MM.1S (cell line): Measurements from ENCODE around the gene ZDHHC7.

Experiments used
- DNase-seq: peaks from one replicate; pipeline ENCODE4 v3.0.0-alpha.2; 2015
- H2AFZ ChIP-seq: fragments of 300-600 bp; sonication (generic); 2 replicates; pipeline ENCODE4 v1.6.0; 2016; ENCODE audit warnings: antibody characterized with exemption, low read length
- H3F3A ChIP-seq: fragments of 300-600 bp; sonication (generic); 2 replicates; pipeline ENCODE4 v1.6.1; 2016; ENCODE audit warnings: mild to moderate bottlenecking, antibody characterized with exemption, low read length, moderate library complexity, mixed read lengths; ENCODE audit not compliant: insufficient read depth
- H3K27ac ChIP-seq: fragments of 300-600 bp; sonication (generic); 2 replicates; pipeline ENCODE4 v1.5.1; 2016; ENCODE audit warnings: mild to moderate bottlenecking, low read length
- H3K27me3 ChIP-seq: fragments of 300-600 bp; sonication (generic); replicated peaks from 2 replicates; pipeline ENCODE4 v1.6.0; 2016; ENCODE audit warnings: low read length; ENCODE audit not compliant: insufficient read depth
- H3K36me3 ChIP-seq: fragments of 300-600 bp; sonication (generic); replicated peaks from 2 replicates; pipeline ENCODE4 v1.6.1; 2016; ENCODE audit warnings: mild to moderate bottlenecking, low read length, mixed read lengths; ENCODE audit not compliant: insufficient read depth
- H3K4me1 ChIP-seq: fragments of 300-600 bp; sonication (generic); 2 replicates; pipeline ENCODE4 v1.6.1; 2016; ENCODE audit warnings: low read length, mixed read lengths
- H3K4me2 ChIP-seq: fragments of 300-600 bp; sonication (generic); 2 replicates; pipeline ENCODE4 v1.6.0; 2016; ENCODE audit warnings: low read depth, low read length
- H3K4me3 ChIP-seq: fragments of 300-600 bp; sonication (generic); 2 replicates; pipeline ENCODE4 v1.5.1; 2016; ENCODE audit warnings: low read length, mixed read lengths
- H3K79me2 ChIP-seq: fragments of 300-600 bp; sonication (generic); 2 replicates; pipeline ENCODE4 v1.6.1; 2016; ENCODE audit warnings: mixed run types, low read length, mixed read lengths
- H3K9ac ChIP-seq: fragments of 300-600 bp; sonication (generic); 2 replicates; pipeline ENCODE4 v1.6.1; 2016; ENCODE audit warnings: low read length, mixed read lengths
- H3K9me2 ChIP-seq: fragments of 300-600 bp; sonication (generic); replicated peaks from 2 replicates; pipeline ENCODE4 v1.6.1; 2016; ENCODE audit warnings: mild to moderate bottlenecking, low read length, mixed read lengths; ENCODE audit not compliant: insufficient read depth
- H3K9me3 ChIP-seq: fragments of 300-600 bp; sonication (generic); replicated peaks from 2 replicates; pipeline ENCODE4 v1.6.1; 2016; ENCODE audit warnings: mild to moderate bottlenecking, low read length, mixed read lengths; ENCODE audit not compliant: insufficient read depth
- H4K20me1 ChIP-seq: fragments of 300-600 bp; sonication (generic); 2 replicates; pipeline ENCODE4 v1.6.1; 2016; ENCODE audit warnings: mild to moderate bottlenecking, low read length, moderate library complexity, mixed read lengths; ENCODE audit not compliant: insufficient read depth
- CTCF ChIP-seq: fragments of 300-600 bp; sonication (generic); IDR thresholded peaks from 2 replicates; pipeline ENCODE4 v1.5.1; 2016; ENCODE audit warnings: antibody characterized with exemption, low read length, mixed read lengths
- EZH2 ChIP-seq: fragments of 300-600 bp; sonication (generic); optimal IDR thresholded peaks from 2 replicates; pipeline ENCODE3; 2017; ENCODE audit warnings: low read depth, mild to moderate bottlenecking, antibody characterized with exemption, low read length, mixed read lengths
- EZH2phosphoT487 ChIP-seq: fragments of 300-600 bp; sonication (generic); IDR thresholded peaks from 2 replicates; pipeline ENCODE4 v1.6.1; 2018; ENCODE audit warnings: antibody characterized with exemption, low read length

Gene ZDHHC7

GRCh38 chr16:84982434-84982833, 28.9 kb downstream of the ZDHHC7 start:
- H3K79me2 ChIP-seq = no peaks in the 10 kb centered on the region
- H3K9me3 ChIP-seq = no peaks in the 10 kb centered on the region
- no peaks in the 10 kb centered on the region for H3K27me3 ChIP-seq
- H4K20me1 ChIP-seq = no peaks in the 10 kb centered on the region
- no peak overlapping the region for H2AFZ ChIP-seq
- no peaks in the 10 kb centered on the region for H3K4me1 ChIP-seq
- H3F3A ChIP-seq = no peaks in the 10 kb centered on the region
- H3K9ac ChIP-seq = no peak overlapping the region
- TF ChIP-seq EZH2 = no peak
- TF ChIP-seq CTCF = no peak
- no peak for TF ChIP-seq EZH2phosphoT487
- H3K27ac ChIP-seq = no peak overlapping the region
- no peak overlapping the region for H3K4me3 ChIP-seq
- no peaks in the 10 kb centered on the region for H3K36me3 ChIP-seq
- no peak for DNase-seq
- no peak overlapping the region for H3K4me2 ChIP-seq
- H3K9me2 ChIP-seq = no peaks in the 10 kb centered on the region

DNA sequence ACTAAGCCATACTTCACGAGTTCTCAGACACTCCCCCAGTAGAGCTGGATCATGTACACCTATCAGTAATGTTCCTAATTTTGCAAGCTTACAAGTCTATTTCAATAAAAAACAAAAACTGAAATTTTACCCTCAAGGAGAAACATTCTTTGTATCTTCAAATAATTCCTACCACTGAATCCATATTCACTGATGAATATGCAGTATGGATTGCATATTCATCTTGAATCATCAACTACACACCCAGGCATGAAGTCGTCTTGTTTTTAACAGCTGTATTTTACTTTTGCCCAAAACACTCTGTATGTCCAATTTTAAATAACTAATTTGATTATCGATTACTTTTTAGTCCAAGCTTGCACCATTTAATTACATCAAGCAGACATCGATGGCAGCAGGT, 31.8 kb downstream of the ZDHHC7 start:
- no peaks in the 10 kb centered on the region for H3K36me3 ChIP-seq

GRCh38 chr16:84976644-84977400, 34.5 kb downstream of the ZDHHC7 start:
- TF ChIP-seq EZH2 = no peak
- TF ChIP-seq CTCF = no peak
- TF ChIP-seq EZH2phosphoT487 = no peak
- Histone ChIP-seq H4K20me1 (no peaks in the 10 kb centered on the region), H3K27ac (no peak overlapping the region), H3K9me3 (no peaks in the 10 kb centered on the region), H3K4me1 (no peaks in the 10 kb centered on the region), H3K4me3 (no peak overlapping the region), H2AFZ (no peak overlapping the region), H3K9ac (no peak overlapping the region), H3K36me3 (no peaks in the 10 kb centered on the region), H3K79me2 (no peaks in the 10 kb centered on the region), H3K9me2 (no peaks in the 10 kb centered on the region), H3K4me2 (no peak overlapping the region), H3F3A (no peaks in the 10 kb centered on the region), H3K27me3 (no peaks in the 10 kb centered on the region)
- no peak for DNase-seq

More for the DNA sequence above, 31.8 kb downstream of the ZDHHC7 start:
- H3K79me2 ChIP-seq = no peaks in the 10 kb centered on the region
- no peaks in the 10 kb centered on the region for H3K9me3 ChIP-seq
- H3K4me3 ChIP-seq = no peak overlapping the region
- H4K20me1 ChIP-seq = no peaks in the 10 kb centered on the region
- no peak for DNase-seq
- H3K4me2 ChIP-seq = no peak overlapping the region
- no peak overlapping the region for H2AFZ ChIP-seq
- no peaks in the 10 kb centered on the region for H3K4me1 ChIP-seq
- H3K9ac ChIP-seq = no peak overlapping the region
- H3K27me3 ChIP-seq = no peaks in the 10 kb centered on the region
- no peaks in the 10 kb centered on the region for H3K9me2 ChIP-seq
- TF ChIP-seq CTCF = no peak
- H3F3A ChIP-seq = no peaks in the 10 kb centered on the region
- H3K27ac ChIP-seq = no peak overlapping the region
